GM23338 (cell line): ENCODE data around the gene MAPK9. TPM values are rescaled to one million over a fixed set of nuclear protein-coding genes. Genes with fewer than 3 reads are reported as not detected.

Source experiments
- ATAC-seq: fragments of 200-7000 bp; cut with Tn5 transposase; 3 replicates; pipeline ENCODE4 v1.9.1; 2020
- DNase-seq: peaks from one replicate; pipeline ENCODE4 v3.0.0-alpha.2; 2015; ENCODE audit warnings: low spot score
- H2AFZ ChIP-seq: fragments of 200-600 bp; sonication (generic); 2 replicates; pipeline ENCODE4 v1.8.0; 2016; ENCODE audit warnings: antibody characterized with exemption, mild to moderate bottlenecking, moderate library complexity
- H3F3A ChIP-seq: fragments of 200-600 bp; sonication (generic); replicated peaks from 2 replicates; pipeline ENCODE4 v1.8.0; 2017; ENCODE audit warnings: antibody characterized with exemption, mixed run types, low read depth
- H3K27ac ChIP-seq: fragments of 200-600 bp; sonication (generic); 2 replicates; pipeline ENCODE4 v1.6.1; 2016; ENCODE audit warnings: low read depth
- H3K27me3 ChIP-seq: fragments of 200-600 bp; sonication (generic); 2 replicates; pipeline ENCODE4 v1.8.0; 2016; ENCODE audit warnings: mild to moderate bottlenecking, mixed run types, moderate library complexity; ENCODE audit not compliant: insufficient read depth
- H3K36me3 ChIP-seq: fragments of 200-600 bp; sonication (generic); 2 replicates; pipeline ENCODE4 v1.8.0; 2016; ENCODE audit warnings: mild to moderate bottlenecking; ENCODE audit not compliant: insufficient read depth
- H3K4me1 ChIP-seq: fragments of 200-600 bp; sonication (generic); 2 replicates; pipeline ENCODE4 v1.8.0; 2016; ENCODE audit warnings: mild to moderate bottlenecking, moderate library complexity; ENCODE audit not compliant: insufficient read depth
- H3K4me2 ChIP-seq: fragments of 200-600 bp; sonication (generic); 2 replicates; pipeline ENCODE4 v1.7.1; 2017; ENCODE audit warnings: mixed run types
- H3K4me3 ChIP-seq: fragments of 200-600 bp; sonication (generic); 2 replicates; pipeline ENCODE4 v1.6.1; 2016; ENCODE audit warnings: mixed run types
- H3K79me2 ChIP-seq: fragments of 200-600 bp; sonication (generic); replicated peaks from 2 replicates; pipeline ENCODE4 v1.8.0; 2017; ENCODE audit warnings: mild to moderate bottlenecking; ENCODE audit not compliant: insufficient read depth
- H3K9me2 ChIP-seq: fragments of 200-600 bp; sonication (generic); 2 replicates; pipeline ENCODE4 v1.8.0; 2017; ENCODE audit not compliant: insufficient read depth
- H4K20me1 ChIP-seq: fragments of 200-600 bp; sonication (generic); replicated peaks from 2 replicates; pipeline ENCODE4 v1.8.0; 2017; ENCODE audit warnings: mild to moderate bottlenecking; ENCODE audit not compliant: insufficient read depth
- H3K27ac Mint-ChIP-seq: 2 replicates; pipeline ENCODE4 v1.8.0; 2020; ENCODE audit warnings: inconsistent platforms, mild to moderate bottlenecking, moderate library complexity, mixed read lengths
- H3K27me3 Mint-ChIP-seq: 3 replicates; pipeline ENCODE4 v1.8.0; 2022; ENCODE audit warnings: low read depth, mild to moderate bottlenecking, moderate library complexity, mixed read lengths, inconsistent platforms; ENCODE audit not compliant: insufficient read depth, poor library complexity
- H3K36me3 Mint-ChIP-seq: 3 replicates; pipeline ENCODE4 v1.8.0; 2021; ENCODE audit warnings: low read depth, mild to moderate bottlenecking, inconsistent platforms, moderate library complexity, mixed read lengths
- H3K4me1 Mint-ChIP-seq: 3 replicates; pipeline ENCODE4 v1.8.0; 2020; ENCODE audit warnings: mild to moderate bottlenecking, inconsistent platforms, mixed read lengths
- H3K4me3 Mint-ChIP-seq: 3 replicates; pipeline ENCODE4 v1.8.0; 2021; ENCODE audit warnings: moderate library complexity, mild to moderate bottlenecking, inconsistent platforms, mixed read lengths
- H3K9me3 Mint-ChIP-seq: 3 replicates; pipeline ENCODE4 v1.8.0; 2020; ENCODE audit warnings: moderate library complexity, mild to moderate bottlenecking, inconsistent platforms, mixed read lengths
- CREB1 ChIP-seq: fragments of 250-450 bp; sonication (Bioruptor Pico); IDR thresholded peaks from 2 replicates; pipeline ENCODE4 v1.5.0; 2020; ENCODE audit warnings: low read depth, mild to moderate bottlenecking, moderate library complexity
- ETS1 ChIP-seq: IDR thresholded peaks from 2 replicates; pipeline ENCODE4 v1.6.1; 2016; ENCODE audit warnings: antibody characterized with exemption
- EZH2 ChIP-seq: fragments of 200-600 bp; sonication (generic); IDR thresholded peaks from one replicate; pipeline ENCODE4 v1.8.0; 2017; ENCODE audit warnings: antibody characterized with exemption, mild to moderate bottlenecking, low read depth; ENCODE audit not compliant: unreplicated experiment
- EZH2phosphoT487 ChIP-seq: fragments of 200-600 bp; sonication (generic); IDR thresholded peaks from one replicate; pipeline ENCODE4 v1.8.1; 2018; ENCODE audit warnings: antibody characterized with exemption; ENCODE audit not compliant: unreplicated experiment
- JUNB ChIP-seq: IDR thresholded peaks from one replicate; pipeline ENCODE4 v1.6.1; 2016; ENCODE audit warnings: antibody characterized with exemption; ENCODE audit not compliant: unreplicated experiment
- NANOG ChIP-seq: IDR thresholded peaks from 2 replicates; pipeline ENCODE4 v1.6.1; 2016; ENCODE audit warnings: antibody characterized with exemption, borderline replicate concordance
- POLR2AphosphoS5 ChIP-seq: IDR thresholded peaks from 2 replicates; pipeline ENCODE4 v1.6.1; 2016; ENCODE audit warnings: antibody characterized with exemption, low read depth
- REST ChIP-seq: IDR thresholded peaks from one replicate; pipeline ENCODE4 v1.6.1; 2018; ENCODE audit warnings: antibody characterized with exemption; ENCODE audit not compliant: unreplicated experiment
- STAT1 ChIP-seq: IDR thresholded peaks from one replicate; pipeline ENCODE4 v1.6.1; 2016; ENCODE audit warnings: antibody characterized with exemption; ENCODE audit not compliant: unreplicated experiment
- ZNF114 ChIP-seq: fragments of 250-450 bp; sonication (Bioruptor Pico); IDR thresholded peaks from 2 replicates; pipeline ENCODE4 v1.5.0; 2020; ENCODE audit warnings: mild to moderate bottlenecking, moderate library complexity
- ZNF331 ChIP-seq: fragments of 250-450 bp; sonication (Bioruptor Pico); IDR thresholded peaks from 2 replicates; pipeline ENCODE4 v1.5.0; 2020; ENCODE audit warnings: low read depth, mild to moderate bottlenecking, moderate library complexity
- ZNF462 ChIP-seq: fragments of 250-450 bp; sonication (Bioruptor Pico); IDR thresholded peaks from 2 replicates; pipeline ENCODE4 v1.5.0; 2020; ENCODE audit warnings: mild to moderate bottlenecking, moderate library complexity
- polyA plus RNA-seq: library from polyadenylated mRNA; unstranded; fragments of >200 nt; fragmentation: Nextera tagmentation; extraction: Ambion mirVana; gene quantifications from 2 replicates; pipeline ENCODE4 v1.2.1, GENCODE V29; 2016
- total RNA-seq: library from RNA; depleted of rRNA; stranded (reverse); fragments of >200 nt; shearing (Covaris generic); gene quantifications from 2 replicates; pipeline ENCODE4 v1.2.3, GENCODE V29; 2014
- TF ChIP-seq, protein P1 (sequence below), 2 experiments: fragments of 200-600 bp in 1 of 2; sonication (generic) in 1 of 2; conservative IDR thresholded peaks; 2 replicates each; pipeline versions ENCODE4 v1.5.1 to v1.6.1; 2016 to 2017; ENCODE audit warnings: antibody characterized with exemption in 2 of 2, low read depth in 2 of 2, mild to moderate bottlenecking in 2 of 2, moderate library complexity in 1 of 2

MAPK9 gene
- total and polyA plus RNA-seq, 2 experiments from 2014 or later, result 16.8 to 37.0 TPM

- Histone ChIP-seq H3K9me2 (no peaks in the 10 kb centered on the region), H3K79me2 (peaks cover 3% of the 10 kb centered on the region; the same call in 1 of the 2 replicates), H3K4me2 (no peak overlapping the region), H3K4me3 (no peak overlapping the region), H3K4me1 (0 out of 2 replicates have a peak, but pooled peaks cover 3% of the 10 kb centered on the region), H3K36me3 (peaks cover 80% of the 10 kb centered on the region), H4K20me1 (peaks cover 3% of the 10 kb centered on the region; the same call in 1 of the 2 replicates), H2AFZ (no peak overlapping the region), H3K27ac (peak overlapping the region; percentile 79; the same call in 1 of the 2 replicates), H3K27me3 (no peaks in the 10 kb centered on the region), H3F3A (peaks cover 21% of the 10 kb centered on the region)
- H3K4me1 Mint-ChIP-seq, result peaks cover 16% of the 10 kb centered on the region; the same call in 2 of the 3 replicates
- DNase-seq (no peak), ATAC-seq (peak; percentile 11; the same call in 1 of the 3 replicates)
- H3K27ac Mint-ChIP-seq, result no peak overlapping the region
- no peak overlapping the region for H3K4me3 Mint-ChIP-seq
- H3K36me3 Mint-ChIP-seq, result peaks cover 96% of the 10 kb centered on the region
- no peaks in the 10 kb centered on the region for H3K9me3 Mint-ChIP-seq
- TF ChIP-seq JUNB, result no peak
- no peak for TF ChIP-seq STAT1
- no peak for TF ChIP-seq ZNF462 (CRISPR knock-in tag)
- TF ChIP-seq, protein P1, sequence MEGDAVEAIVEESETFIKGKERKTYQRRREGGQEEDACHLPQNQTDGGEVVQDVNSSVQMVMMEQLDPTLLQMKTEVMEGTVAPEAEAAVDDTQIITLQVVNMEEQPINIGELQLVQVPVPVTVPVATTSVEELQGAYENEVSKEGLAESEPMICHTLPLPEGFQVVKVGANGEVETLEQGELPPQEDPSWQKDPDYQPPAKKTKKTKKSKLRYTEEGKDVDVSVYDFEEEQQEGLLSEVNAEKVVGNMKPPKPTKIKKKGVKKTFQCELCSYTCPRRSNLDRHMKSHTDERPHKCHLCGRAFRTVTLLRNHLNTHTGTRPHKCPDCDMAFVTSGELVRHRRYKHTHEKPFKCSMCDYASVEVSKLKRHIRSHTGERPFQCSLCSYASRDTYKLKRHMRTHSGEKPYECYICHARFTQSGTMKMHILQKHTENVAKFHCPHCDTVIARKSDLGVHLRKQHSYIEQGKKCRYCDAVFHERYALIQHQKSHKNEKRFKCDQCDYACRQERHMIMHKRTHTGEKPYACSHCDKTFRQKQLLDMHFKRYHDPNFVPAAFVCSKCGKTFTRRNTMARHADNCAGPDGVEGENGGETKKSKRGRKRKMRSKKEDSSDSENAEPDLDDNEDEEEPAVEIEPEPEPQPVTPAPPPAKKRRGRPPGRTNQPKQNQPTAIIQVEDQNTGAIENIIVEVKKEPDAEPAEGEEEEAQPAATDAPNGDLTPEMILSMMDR (conservative IDR thresholded peaks at IDR 0.05; ENCODE audit: low read depth in 2 of 2), result no peak
- TF ChIP-seq CREB1 (CRISPR knock-in tag), result no peak
- no peak for TF ChIP-seq ZNF331
- no peak for TF ChIP-seq ETS1
- TF ChIP-seq REST, result no peak
- TF ChIP-seq ZNF114 (CRISPR knock-in tag), result no peak
- TF ChIP-seq EZH2phosphoT487, result no peak
- TF ChIP-seq NANOG, result no peak
- TF ChIP-seq EZH2, result no peak
- no peak for TF ChIP-seq POLR2AphosphoS5
- peaks cover 7% of the 10 kb centered on the region for H3K27me3 Mint-ChIP-seq
Observed at GRCh38 chr5:180323941-180324600, 32.2 kb upstream of the MAPK9 start.
